Thymus (tissue), 14 donors: ENCODE results near the gene GNAI2. TPM values are rescaled to one million over a fixed set of nuclear protein-coding genes. Genes with fewer than 3 reads are reported as not detected.

ENCODE experiments used
- DNase-seq, 9 donors: peaks; one replicate each; pipeline ENCODE4 v3.0.0-alpha.2; 2013; ENCODE audit warnings: low spot score in 9 of 9, low read depth in 6 of 9, missing footprints in 1 of 9
- H3K27ac ChIP-seq, 2 donors: one replicate each; pipeline ENCODE4 v1.5.1; 2013; ENCODE audit warnings: control low read depth in 1 of 2, low read depth in 1 of 2, low read length in 1 of 2, mild to moderate bottlenecking in 1 of 2, moderate library complexity in 1 of 2
- H3K27me3 ChIP-seq, 2 donors: one replicate each; pipeline ENCODE4 v1.5.1; 2013; ENCODE audit warnings: low read length in 1 of 2; ENCODE audit not compliant: control insufficient read depth in 2 of 2, insufficient read depth in 1 of 2
- H3K36me3 ChIP-seq, 2 donors: one replicate each; pipeline ENCODE4 v1.5.1; 2013; ENCODE audit warnings: low read length in 1 of 2, mild to moderate bottlenecking in 1 of 2, moderate library complexity in 1 of 2; ENCODE audit not compliant: control insufficient read depth in 2 of 2, insufficient read depth in 2 of 2
- H3K4me1 ChIP-seq, 2 donors: one replicate each; pipeline ENCODE4 v1.5.1; 2013; ENCODE audit warnings: low read length in 2 of 2; ENCODE audit not compliant: control insufficient read depth in 2 of 2, insufficient read depth in 2 of 2
- H3K4me3 ChIP-seq, 2 donors: one replicate each; pipeline ENCODE4 v1.5.1; 2013; ENCODE audit warnings: low read length in 2 of 2, control low read depth in 1 of 2, mild to moderate bottlenecking in 1 of 2
- H3K9me3 ChIP-seq, 2 donors: one replicate each; pipeline ENCODE4 v1.5.1; 2013; ENCODE audit warnings: low read length in 1 of 2, mild to moderate bottlenecking in 1 of 2; ENCODE audit not compliant: control insufficient read depth in 2 of 2, insufficient read depth in 1 of 2
- WGBS: extraction: QIAGEN DNeasy Blood & Tissue Kit; methylation state at CpG from one replicate; pipeline ENCODE4 v1.1.7; 2013; 5-methylcytosine and 5-hydroxymethylcytosine counted together
- long read RNA-seq, 10 donors: transcript quantifications; one replicate each; lab custom pipeline, GENCODE V29; 2026
- polyA plus RNA-seq: library from polyadenylated mRNA; stranded (reverse); fragments of 200-250 nt; gene quantifications from one replicate; pipeline ENCODE4 v1.2.3, GENCODE V29; 2013
- total RNA-seq: library from RNA; stranded (reverse); fragments of 120-200 nt; gene quantifications from one replicate; pipeline ENCODE4 v1.2.4, GENCODE V29; 2013
- donor health status: healthy.

The GNAI2 gene
- total RNA-seq (177 TPM), polyA plus RNA-seq (187 TPM)
- long read RNA-seq, donor 1, partial matches to known transcripts = 0 of 4 reads
- long read RNA-seq, donor 1, other reads (novel, unspliced or antisense) = 0 of 4 reads
- long read RNA-seq, donor 2, transcript GNAI2-202 (9 exons, 2,464 nt) = major isoform, 106 of 278 reads
- long read RNA-seq, donor 2, transcript GNAI2-210 (7 exons, 2,445 nt) = minor isoform, 11 of 278 reads
- long read RNA-seq, donor 2, partial matches to known transcripts = 158 of 278 reads
- long read RNA-seq, donor 2, other reads (novel, unspliced or antisense) = 0 of 278 reads
- long read RNA-seq, donor 3, transcript GNAI2-202 (9 exons, 2,464 nt) = major isoform, 85 of 110 reads
- long read RNA-seq, donor 3, partial matches to known transcripts = 22 of 110 reads
- long read RNA-seq, donor 3, other reads (novel, unspliced or antisense) = 0 of 110 reads
- long read RNA-seq, donor 4, transcript GNAI2-202 (9 exons, 2,464 nt) = major isoform, 28 of 30 reads
- long read RNA-seq, donor 4, partial matches to known transcripts = 0 of 30 reads
- long read RNA-seq, donor 4, other reads (novel, unspliced or antisense) = 0 of 30 reads
- long read RNA-seq, donor 5, transcript GNAI2-202 (9 exons, 2,464 nt) = major isoform, 107 of 324 reads
- long read RNA-seq, donor 5, partial matches to known transcripts = 209 of 324 reads
- long read RNA-seq, donor 5, other reads (novel, unspliced or antisense) = 6 of 324 reads
- long read RNA-seq, donor 6, transcript GNAI2-202 (9 exons, 2,464 nt) = major isoform, 69 of 132 reads
- long read RNA-seq, donor 6, transcript GNAI2-210 (7 exons, 2,445 nt) = minor isoform, 5 of 132 reads
- long read RNA-seq, donor 6, partial matches to known transcripts = 58 of 132 reads
- long read RNA-seq, donor 6, other reads (novel, unspliced or antisense) = 0 of 132 reads
- long read RNA-seq, donor 7, transcript GNAI2-202 (9 exons, 2,464 nt) = major isoform, 32 of 36 reads
- long read RNA-seq, donor 7, partial matches to known transcripts = 0 of 36 reads
- long read RNA-seq, donor 7, other reads (novel, unspliced or antisense) = 0 of 36 reads
- long read RNA-seq, donor 8, transcript GNAI2-202 (9 exons, 2,464 nt) = major isoform, 29 of 41 reads
- long read RNA-seq, donor 8, partial matches to known transcripts = 10 of 41 reads
- long read RNA-seq, donor 8, other reads (novel, unspliced or antisense) = 0 of 41 reads
- long read RNA-seq, donor 9, transcript GNAI2-202 (9 exons, 2,464 nt) = major isoform, 23 of 82 reads
- long read RNA-seq, donor 9, partial matches to known transcripts = 59 of 82 reads
- long read RNA-seq, donor 9, other reads (novel, unspliced or antisense) = 0 of 82 reads
- long read RNA-seq, donor 10, transcript GNAI2-202 (9 exons, 2,464 nt) = major isoform, 51 of 54 reads
- long read RNA-seq, donor 10, partial matches to known transcripts = 0 of 54 reads
- long read RNA-seq, donor 10, other reads (novel, unspliced or antisense) = 0 of 54 reads

DNA sequence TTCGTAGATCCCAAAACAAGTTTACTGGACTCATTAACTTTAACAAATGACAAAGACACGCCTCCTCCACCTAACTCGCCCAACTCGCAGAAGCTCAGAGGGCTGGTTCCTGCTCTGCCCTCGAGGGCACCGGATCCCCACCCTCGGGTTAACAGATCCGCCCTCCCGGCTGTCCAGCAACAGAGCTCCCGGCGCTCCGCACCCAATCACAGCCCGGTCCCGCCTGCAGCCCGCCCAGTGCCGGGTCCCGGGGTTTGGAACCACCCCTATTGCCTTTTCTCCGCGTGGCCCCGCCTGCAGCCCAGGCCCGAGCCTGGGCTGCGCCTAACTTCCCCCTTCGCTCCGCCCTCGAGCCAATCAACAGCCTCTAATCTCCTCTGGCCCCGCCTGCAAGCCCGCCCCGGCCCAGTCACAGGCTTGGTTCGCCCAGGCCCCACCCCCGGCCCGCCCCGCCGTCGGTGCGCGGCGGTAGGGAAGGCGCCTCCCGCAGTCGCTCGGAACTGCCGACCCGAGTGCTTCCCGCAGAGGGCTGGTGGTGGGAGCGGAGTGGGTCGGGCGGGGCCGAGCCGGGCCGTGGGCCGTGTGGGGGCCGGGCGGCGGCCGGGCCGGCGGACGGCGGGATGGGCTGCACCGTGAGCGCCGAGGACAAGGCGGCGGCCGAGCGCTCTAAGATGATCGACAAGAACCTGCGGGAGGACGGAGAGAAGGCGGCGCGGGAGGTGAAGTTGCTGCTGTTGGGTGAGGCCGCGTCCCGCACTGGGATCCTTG is at the start of gene GNAI2:
Gene GNAI2, plus strand, starts transcription at position 489 of the 768 bp plus-strand sequence. Its CDS starts 132 bp downstream, at position 621.
- peaks cover 20 to 46% of the 10 kb centered on the region in 2 donors for H3K4me1 ChIP-seq
- H3K4me3 ChIP-seq = peak within 1 kb of the TSS; percentile 93 to 99
- H3K36me3 ChIP-seq = peaks cover 10 to 20% of the 10 kb centered on the region in 2 donors
- no peaks in the 10 kb centered on the region for H3K27me3 ChIP-seq
- under 1% methylated on average over 75 of the region's 75 CpGs for WGBS
- peaks cover 0 to 3% of the 10 kb centered on the region in 2 donors for H3K9me3 ChIP-seq
- DNase-seq = peak; percentile 87 to 99 (median 97)
- peak within 1 kb of the TSS; percentile 92 to 97 for H3K27ac ChIP-seq

DNA sequence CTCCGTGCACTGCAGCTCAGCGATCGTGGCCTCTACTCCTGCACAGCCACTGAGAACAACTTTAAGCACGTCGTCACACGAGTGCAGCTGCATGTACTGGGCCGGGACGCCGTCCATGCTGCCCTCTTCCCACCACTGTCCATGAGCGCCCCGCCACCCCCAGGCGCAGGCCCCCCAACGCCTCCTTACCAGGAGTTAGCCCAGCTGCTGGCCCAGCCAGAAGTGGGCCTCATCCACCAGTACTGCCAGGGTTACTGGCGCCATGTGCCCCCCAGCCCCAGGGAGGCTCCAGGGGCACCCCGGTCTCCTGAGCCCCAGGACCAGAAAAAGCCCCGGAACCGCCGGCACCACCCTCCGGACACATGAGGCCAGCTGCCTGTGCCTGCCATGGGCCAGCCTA is 48.3 kb upstream of the GNAI2 start:
- H3K27ac ChIP-seq = no peak overlapping the region
- no peaks in the 10 kb centered on the region for H3K9me3 ChIP-seq
- peaks cover under 1 to 8% of the 10 kb centered on the region in 2 donors for H3K27me3 ChIP-seq
- H3K4me1 ChIP-seq = no peaks in the 10 kb centered on the region
- no peaks in the 10 kb centered on the region for H3K36me3 ChIP-seq
- no peak for DNase-seq
- H3K4me3 ChIP-seq = no peak overlapping the region
- WGBS = 96% methylated on average over 19 of the region's 19 CpGs

DNA sequence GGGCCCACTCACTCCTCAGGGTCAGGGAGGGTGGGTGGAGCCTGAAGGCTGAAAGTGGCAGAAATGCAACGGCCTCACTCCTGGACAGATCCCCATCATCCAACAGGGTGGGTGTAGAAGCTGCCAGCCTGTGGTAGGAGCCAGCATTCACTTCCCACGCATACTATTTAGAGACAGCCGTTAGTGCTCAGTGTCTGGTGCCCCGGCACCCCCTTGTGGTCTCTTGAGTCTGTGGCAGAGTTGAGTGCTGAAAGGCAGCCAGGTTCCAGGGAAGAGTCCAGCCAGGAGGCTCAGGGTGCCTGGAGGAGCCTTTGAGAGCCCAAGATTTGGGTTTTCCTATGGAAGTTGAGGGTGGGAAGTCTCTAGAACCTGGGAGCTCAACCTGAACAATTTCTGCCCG is 46.7 kb upstream of the GNAI2 start:
- H3K4me1 ChIP-seq = peaks cover 0 to 5% of the 10 kb centered on the region in 2 donors
- H3K9me3 ChIP-seq = peaks cover 0 to under 1% of the 10 kb centered on the region in 2 donors
- DNase-seq = peak in 7 of 9 donors; percentile 27 to 73 (median 50)
- H3K27me3 ChIP-seq = peaks cover 15 to 24% of the 10 kb centered on the region in 2 donors
- H3K4me3 ChIP-seq = no peak overlapping the region
- H3K36me3 ChIP-seq = no peaks in the 10 kb centered on the region
- no peak overlapping the region for H3K27ac ChIP-seq
- WGBS = 16% methylated on average over 5 of the region's 5 CpGs

DNA sequence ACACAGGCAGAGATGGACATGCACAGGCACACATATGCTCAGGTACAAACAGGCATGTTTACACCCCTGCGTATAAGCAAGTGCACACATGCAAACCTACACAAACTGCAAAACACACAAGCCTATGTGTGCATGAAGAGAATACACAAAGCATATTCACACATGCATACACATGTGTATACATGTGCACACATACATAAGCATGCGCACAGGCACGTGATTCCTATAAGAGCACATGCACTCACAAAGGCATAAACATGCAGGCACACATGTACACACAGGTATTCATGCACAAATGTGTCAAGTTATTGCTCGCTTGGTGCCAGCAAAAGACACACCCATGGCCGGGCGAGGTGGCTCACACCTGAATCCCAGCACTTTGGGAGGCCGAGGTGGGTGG is 46.0 kb upstream of the GNAI2 start:
- Histone ChIP-seq H3K9me3 (peaks cover 0 to 6% of the 10 kb centered on the region in 2 donors), H3K27ac (no peak overlapping the region), H3K36me3 (no peaks in the 10 kb centered on the region), H3K4me1 (peaks cover 0 to 9% of the 10 kb centered on the region in 2 donors), H3K4me3 (no peak overlapping the region), H3K27me3 (peaks cover 19 to 31% of the 10 kb centered on the region in 2 donors)
- no peak for DNase-seq
- WGBS = 96% methylated on average over 7 of the region's 7 CpGs

DNA sequence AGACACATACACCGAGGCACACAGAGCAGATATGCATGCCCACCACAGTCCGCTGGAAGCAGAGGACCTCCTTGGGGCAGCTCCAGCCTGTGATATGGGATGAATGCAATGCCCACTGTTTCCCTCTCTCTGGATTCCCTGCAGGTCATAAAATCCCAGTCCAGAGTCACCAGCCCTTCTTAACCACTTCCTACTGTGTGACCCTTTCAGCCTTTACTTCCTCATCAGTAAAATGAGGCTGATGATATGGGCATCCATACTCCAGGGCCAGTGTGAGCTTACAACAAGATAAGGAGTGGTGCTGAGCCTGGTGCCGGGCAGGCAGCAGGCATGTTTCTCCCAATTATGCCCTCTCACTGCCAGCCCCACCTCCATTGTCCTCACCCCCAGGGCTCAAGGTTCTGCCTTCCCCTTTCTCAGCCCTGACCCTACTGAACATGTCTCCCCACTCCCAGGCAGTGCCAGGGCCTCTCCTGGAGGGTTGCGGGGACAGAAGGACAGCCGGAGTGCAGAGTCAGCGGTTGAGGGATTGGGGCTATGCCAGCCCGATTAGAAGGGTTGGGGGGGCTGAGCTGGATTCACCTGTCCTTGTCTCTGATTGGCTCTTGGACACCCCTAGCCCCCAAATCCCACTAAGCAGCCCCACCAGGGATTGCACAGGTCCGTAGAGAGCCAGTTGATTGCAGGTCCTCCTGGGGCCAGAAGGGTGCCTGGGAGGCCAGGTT is 44.9 kb upstream of the GNAI2 start, which contains the start of gene GNAT1:
Gene GNAT1, plus strand, starts transcription at position 675 of the 725 bp plus-strand sequence. CDS start 116 bp downstream, outside the sequence.
- H3K27ac ChIP-seq = no peak within 1 kb of the TSS
- no peaks in the 10 kb centered on the region for H3K36me3 ChIP-seq
- no peak for DNase-seq
- no peak within 1 kb of the TSS for H3K4me3 ChIP-seq
- H3K9me3 ChIP-seq = peaks cover 0 to 6% of the 10 kb centered on the region in 2 donors
- WGBS = 88% methylated on average over 8 of the region's 8 CpGs
- peaks cover 23 to 42% of the 10 kb centered on the region in 2 donors for H3K27me3 ChIP-seq
- peaks cover 0 to 9% of the 10 kb centered on the region in 2 donors for H3K4me1 ChIP-seq

DNA sequence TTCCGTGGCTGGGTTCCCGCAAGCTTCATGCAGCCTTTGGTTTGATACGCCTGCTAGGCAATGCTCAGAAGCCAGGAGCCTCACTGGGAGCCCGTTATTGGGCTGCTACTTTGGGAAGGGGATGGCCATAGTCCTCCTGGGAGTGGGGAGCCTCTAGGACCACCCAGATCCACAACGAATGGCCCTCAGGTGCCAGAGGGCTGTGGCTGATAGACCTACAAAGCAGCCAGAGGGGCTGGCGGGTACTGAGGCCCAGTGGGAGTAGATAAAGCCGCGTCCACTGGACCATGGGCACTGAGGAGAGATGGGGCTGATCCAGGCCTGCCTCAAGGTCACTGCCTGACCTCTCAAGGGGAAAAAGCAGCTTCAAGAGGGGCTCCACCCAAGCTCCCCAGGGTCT is 43.9 kb upstream of the GNAI2 start:
- H3K9me3 ChIP-seq = peaks cover 0 to 6% of the 10 kb centered on the region in 2 donors
- H3K4me1 ChIP-seq = peaks cover 0 to 9% of the 10 kb centered on the region in 2 donors
- 95% methylated on average over 8 of the region's 8 CpGs for WGBS
- no peaks in the 10 kb centered on the region for H3K36me3 ChIP-seq
- peaks cover 23 to 49% of the 10 kb centered on the region in 2 donors for H3K27me3 ChIP-seq
- DNase-seq = no peak
- H3K27ac ChIP-seq = no peak overlapping the region
- no peak overlapping the region for H3K4me3 ChIP-seq

DNA sequence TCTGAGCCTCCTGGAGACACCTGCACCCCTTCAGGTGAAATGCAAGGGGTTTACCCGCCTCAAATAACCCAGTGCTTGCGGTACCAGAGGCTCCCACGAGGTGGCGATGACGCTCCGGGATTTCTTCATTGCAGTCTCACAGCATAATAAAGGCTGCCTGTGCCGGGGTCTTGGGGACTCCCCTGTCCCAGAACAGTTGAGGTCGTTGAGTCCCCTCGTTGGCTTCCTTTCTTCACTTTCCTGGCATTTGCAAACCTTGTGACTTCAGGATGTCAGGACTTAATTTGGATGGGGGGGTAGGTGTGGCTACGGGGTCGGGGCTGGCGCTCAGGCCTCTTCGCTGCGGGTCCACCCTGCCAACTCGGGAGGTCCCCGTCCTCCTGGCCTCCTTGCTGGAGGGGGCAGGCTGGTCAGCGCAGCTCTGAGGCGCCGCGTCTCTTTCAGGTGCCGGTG is 43.3 kb upstream of the GNAI2 start:
- peaks cover 0 to 6% of the 10 kb centered on the region in 2 donors for H3K9me3 ChIP-seq
- H3K36me3 ChIP-seq = no peaks in the 10 kb centered on the region
- no peak overlapping the region for H3K4me3 ChIP-seq
- no peak overlapping the region for H3K27ac ChIP-seq
- 16% methylated on average over 21 of the region's 21 CpGs for WGBS
- DNase-seq = peak; percentile 45 to 88 (median 69)
- H3K4me1 ChIP-seq = peaks cover 0 to 9% of the 10 kb centered on the region in 2 donors
- H3K27me3 ChIP-seq = peaks cover 23 to 49% of the 10 kb centered on the region in 2 donors
